Measurements from ENCODE around the gene CPN2.

GRCh38 chr3:194313560-194314387 is 37.4 kb downstream of the CPN2 start:
- TF ChIP-seq CTCF (IDR thresholded peaks at IDR 0.05): no peak
- no peak for TF ChIP-seq POLR2A (IDR thresholded peaks at IDR 0.05)

Data from heart left ventricle (tissue), 13 donors.